Stomach (tissue), 4 donors: ENCODE data around the gene IDH3B.

ENCODE experiments used
- POLR2A ChIP-seq, 4 donors: fragments of 450-650 bp; IDR thresholded peaks; one replicate each; pipeline ENCODE4 v1.6.1; 2016; ENCODE audit warnings: antibody characterized with exemption in 4 of 4, control low read depth in 2 of 4, mild to moderate bottlenecking in 1 of 4, moderate library complexity in 1 of 4
- POLR2AphosphoS5 ChIP-seq, 3 donors: sonication (generic); formaldehyde crosslinking; IDR thresholded peaks; one replicate each; pipeline ENCODE4 v1.6.1; 2016; ENCODE audit warnings: antibody characterized with exemption in 3 of 3
- TF ChIP-seq, protein P1 (sequence below), 7 experiments: fragments of 450-650 bp in 4 of 7; fragments of 200-600 bp in 3 of 7; sonication (generic) in 3 of 7; IDR thresholded peaks; one replicate each; pipeline ENCODE4 v1.5.1; 2016 to 2019; ENCODE audit warnings: antibody characterized with exemption in 7 of 7, control low read depth in 2 of 7, mild to moderate bottlenecking in 1 of 7

DNA sequence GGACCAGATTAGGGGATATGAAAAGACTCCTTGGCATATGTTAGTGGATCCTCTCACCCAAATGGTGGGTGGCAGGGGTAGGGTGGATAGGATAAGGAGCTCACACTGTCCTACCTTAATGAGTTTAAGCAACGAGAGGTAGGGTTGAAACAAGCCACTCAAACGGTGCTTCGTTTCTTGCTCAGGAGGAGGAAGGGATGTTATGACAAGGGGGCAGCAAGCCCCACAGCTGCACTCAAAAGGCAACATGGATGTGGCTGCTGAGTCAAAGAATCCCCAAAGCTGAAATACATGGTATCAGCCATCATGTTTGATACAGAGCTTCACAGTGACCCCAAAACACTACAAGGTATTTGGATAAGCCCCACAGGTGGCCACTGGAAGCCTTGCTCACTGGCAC lies 8.4 kb upstream of the IDH3B start:
- TF ChIP-seq, protein P1, sequence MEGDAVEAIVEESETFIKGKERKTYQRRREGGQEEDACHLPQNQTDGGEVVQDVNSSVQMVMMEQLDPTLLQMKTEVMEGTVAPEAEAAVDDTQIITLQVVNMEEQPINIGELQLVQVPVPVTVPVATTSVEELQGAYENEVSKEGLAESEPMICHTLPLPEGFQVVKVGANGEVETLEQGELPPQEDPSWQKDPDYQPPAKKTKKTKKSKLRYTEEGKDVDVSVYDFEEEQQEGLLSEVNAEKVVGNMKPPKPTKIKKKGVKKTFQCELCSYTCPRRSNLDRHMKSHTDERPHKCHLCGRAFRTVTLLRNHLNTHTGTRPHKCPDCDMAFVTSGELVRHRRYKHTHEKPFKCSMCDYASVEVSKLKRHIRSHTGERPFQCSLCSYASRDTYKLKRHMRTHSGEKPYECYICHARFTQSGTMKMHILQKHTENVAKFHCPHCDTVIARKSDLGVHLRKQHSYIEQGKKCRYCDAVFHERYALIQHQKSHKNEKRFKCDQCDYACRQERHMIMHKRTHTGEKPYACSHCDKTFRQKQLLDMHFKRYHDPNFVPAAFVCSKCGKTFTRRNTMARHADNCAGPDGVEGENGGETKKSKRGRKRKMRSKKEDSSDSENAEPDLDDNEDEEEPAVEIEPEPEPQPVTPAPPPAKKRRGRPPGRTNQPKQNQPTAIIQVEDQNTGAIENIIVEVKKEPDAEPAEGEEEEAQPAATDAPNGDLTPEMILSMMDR (IDR thresholded peaks at IDR 0.05), result no peak
- TF ChIP-seq POLR2A (IDR thresholded peaks at IDR 0.05) (no peak), POLR2AphosphoS5 (IDR thresholded peaks at IDR 0.05) (no peak)
